Upper lobe of right lung (tissue), 1 donor: Measurements from ENCODE around the gene SFMBT1. TPM values are rescaled to one million over a fixed set of nuclear protein-coding genes. Genes with fewer than 3 reads are reported as not detected.

Source experiments
- ATAC-seq: fragments of 200-7000 bp; cut with Tn5 transposase; one replicate; pipeline ENCODE4 v1.9.1; 2020; ENCODE audit warnings: mild to moderate bottlenecking, moderate library complexity
- DNase-seq: peaks from one replicate; pipeline ENCODE4 v3.0.0-alpha.2; 2020
- H3K27ac ChIP-seq: fragments of 200-600 bp; one replicate; pipeline ENCODE4 v1.8.0; 2022
- H3K27me3 ChIP-seq: fragments of 200-600 bp; one replicate; pipeline ENCODE4 v1.8.0; 2022; ENCODE audit warnings: mild to moderate bottlenecking
- H3K36me3 ChIP-seq: fragments of 200-600 bp; one replicate; pipeline ENCODE4 v1.8.0; 2022
- H3K4me1 ChIP-seq: fragments of 200-600 bp; one replicate; pipeline ENCODE4 v1.8.0; 2022
- H3K4me3 ChIP-seq: fragments of 200-600 bp; one replicate; pipeline ENCODE4 v1.8.0; 2022; ENCODE audit warnings: mild to moderate bottlenecking
- H3K9me3 ChIP-seq: fragments of 200-600 bp; one replicate; pipeline ENCODE4 v1.8.0; 2022
- intact Hi-C: fragments of 100-400 bp; cut with DNase I; formaldehyde crosslinking; loops from one replicate; pipeline ENCODE4 v1.11.0; 2022
- total RNA-seq: library from RNA; stranded (reverse); fragmentation: NEBNext Ultra II Directional; extraction: Animal tissue kit (Norgen Biotek cat#: 25700); gene quantifications from one replicate; pipeline ENCODE4 v1.2.1, GENCODE V29; 2021
- TF ChIP-seq, protein P1 (sequence below): fragments of 200-600 bp; IDR thresholded peaks from one replicate; pipeline ENCODE4 v1.8.0; 2022; ENCODE audit warnings: antibody characterized with exemption
- donor health status: DM: no; HTN: yes; CAD: no; lungs with severe emphysema.

The SFMBT1 gene
- total RNA-seq, 1 donor from 2014 or later = 17.2 TPM

- DNase-seq = no peak
- H3K36me3 ChIP-seq = no peaks in the 10 kb centered on the region
- H3K9me3 ChIP-seq = no peaks in the 10 kb centered on the region
- H3K27me3 ChIP-seq = no peaks in the 10 kb centered on the region
- H3K27ac ChIP-seq = no peak overlapping the region
- peaks cover 10% of the 10 kb centered on the region for H3K4me1 ChIP-seq
- TF ChIP-seq, protein P1, sequence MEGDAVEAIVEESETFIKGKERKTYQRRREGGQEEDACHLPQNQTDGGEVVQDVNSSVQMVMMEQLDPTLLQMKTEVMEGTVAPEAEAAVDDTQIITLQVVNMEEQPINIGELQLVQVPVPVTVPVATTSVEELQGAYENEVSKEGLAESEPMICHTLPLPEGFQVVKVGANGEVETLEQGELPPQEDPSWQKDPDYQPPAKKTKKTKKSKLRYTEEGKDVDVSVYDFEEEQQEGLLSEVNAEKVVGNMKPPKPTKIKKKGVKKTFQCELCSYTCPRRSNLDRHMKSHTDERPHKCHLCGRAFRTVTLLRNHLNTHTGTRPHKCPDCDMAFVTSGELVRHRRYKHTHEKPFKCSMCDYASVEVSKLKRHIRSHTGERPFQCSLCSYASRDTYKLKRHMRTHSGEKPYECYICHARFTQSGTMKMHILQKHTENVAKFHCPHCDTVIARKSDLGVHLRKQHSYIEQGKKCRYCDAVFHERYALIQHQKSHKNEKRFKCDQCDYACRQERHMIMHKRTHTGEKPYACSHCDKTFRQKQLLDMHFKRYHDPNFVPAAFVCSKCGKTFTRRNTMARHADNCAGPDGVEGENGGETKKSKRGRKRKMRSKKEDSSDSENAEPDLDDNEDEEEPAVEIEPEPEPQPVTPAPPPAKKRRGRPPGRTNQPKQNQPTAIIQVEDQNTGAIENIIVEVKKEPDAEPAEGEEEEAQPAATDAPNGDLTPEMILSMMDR = no peak
- no peak overlapping the region for H3K4me3 ChIP-seq
- intact Hi-C loops = no loop called here
- ATAC-seq = no peak
Observed at GRCh38 chr3:53075743-53076140, 29.9 kb upstream of the SFMBT1 start.

GRCh38 chr3:53074761-53075742 is 29.2 kb upstream of the SFMBT1 start:
- Histone ChIP-seq H3K27ac (no peak overlapping the region), H3K4me3 (no peak overlapping the region), H3K36me3 (no peaks in the 10 kb centered on the region), H3K27me3 (no peaks in the 10 kb centered on the region), H3K9me3 (no peaks in the 10 kb centered on the region), H3K4me1 (peaks cover 10% of the 10 kb centered on the region)
- TF ChIP-seq, protein P1 = no peak
- ATAC-seq (no peak), DNase-seq (peak; percentile 43)
- intact Hi-C loops = no loop called here

- Histone ChIP-seq H3K4me3 (no peak overlapping the region), H3K4me1 (peaks cover 10% of the 10 kb centered on the region), H3K27me3 (no peaks in the 10 kb centered on the region), H3K9me3 (no peaks in the 10 kb centered on the region), H3K27ac (no peak overlapping the region), H3K36me3 (no peaks in the 10 kb centered on the region)
- intact Hi-C loops = no loop called here
- no peak for ATAC-seq
- peak; percentile 39 for DNase-seq
- TF ChIP-seq, protein P1 = no peak
Observed at GRCh38 chr3:53074366-53074696, 28.5 kb upstream of the SFMBT1 start.

GRCh38 chr3:53073553-53074365 is 27.9 kb upstream of the SFMBT1 start:
- TF ChIP-seq, protein P1 = no peak
- Histone ChIP-seq H3K27me3 (no peaks in the 10 kb centered on the region), H3K27ac (no peak overlapping the region), H3K4me1 (peaks cover 10% of the 10 kb centered on the region), H3K4me3 (peak overlapping the region; percentile 75), H3K36me3 (no peaks in the 10 kb centered on the region), H3K9me3 (no peaks in the 10 kb centered on the region)
- ATAC-seq (no peak), DNase-seq (peak; percentile 44)
- intact Hi-C loops = no loop called here

DNA sequence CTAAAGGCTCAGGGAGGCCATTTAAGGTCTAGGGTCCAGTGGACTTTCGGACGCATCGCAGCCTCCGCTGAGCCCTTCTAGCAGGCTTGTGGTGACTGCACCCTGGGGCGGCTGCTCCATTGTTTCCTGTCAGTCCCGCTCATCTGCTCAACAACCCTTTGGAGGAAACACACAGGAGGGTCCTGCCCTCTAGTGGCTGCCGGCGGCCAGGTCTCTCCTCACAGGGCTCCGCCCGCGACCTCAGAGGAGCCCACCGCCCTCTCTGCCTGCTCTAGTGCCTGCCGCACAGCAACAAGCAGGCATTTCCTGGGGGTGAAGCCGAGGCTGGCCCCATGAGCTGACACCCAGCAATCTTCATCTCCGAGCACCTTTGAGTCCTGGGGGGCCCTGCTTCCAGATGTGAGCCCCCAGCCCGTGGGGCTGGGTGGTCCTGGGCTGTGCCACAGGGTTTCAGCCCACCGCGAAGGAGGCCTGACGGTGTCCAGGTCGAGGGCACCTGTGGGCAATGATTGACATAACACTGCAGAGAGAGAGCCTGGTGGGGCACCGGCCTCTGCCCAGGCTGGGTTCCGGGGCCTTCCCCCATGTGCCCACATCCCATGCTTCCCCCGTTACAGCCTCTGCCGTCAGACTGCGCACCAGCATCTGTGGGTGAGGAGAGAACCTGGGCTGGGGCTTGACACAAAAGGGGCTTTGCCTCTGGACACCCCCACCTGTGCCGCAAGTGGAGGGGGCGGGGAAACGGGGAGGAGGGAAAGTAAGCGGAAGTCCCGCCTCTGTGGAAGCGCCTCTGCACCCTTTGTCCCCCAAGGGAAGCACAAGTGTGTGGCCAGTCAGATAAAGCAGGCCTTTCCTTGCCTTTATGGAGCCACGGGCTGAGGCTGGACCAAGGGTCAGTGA is 27.0 kb upstream of the SFMBT1 start:
- H3K27me3 ChIP-seq = no peaks in the 10 kb centered on the region
- H3K36me3 ChIP-seq = no peaks in the 10 kb centered on the region
- peak overlapping the region; percentile 75 for H3K4me3 ChIP-seq
- intact Hi-C loops = no loop called here
- peak overlapping the region; percentile 7 for H3K27ac ChIP-seq
- DNase-seq = peak; percentile 93
- TF ChIP-seq, protein P1 = peak; percentile 95
- H3K9me3 ChIP-seq = no peaks in the 10 kb centered on the region
- peak; percentile 94 for ATAC-seq
- peaks cover 10% of the 10 kb centered on the region for H3K4me1 ChIP-seq
